Stomach smooth muscle (tissue), 2 donors: ENCODE measurements around the gene GULP1.

ENCODE experiments used
- H3K27ac ChIP-seq: one replicate; pipeline ENCODE4 v1.7.0; 2013; ENCODE audit warnings: mild to moderate bottlenecking, low read length, inconsistent platforms
- H3K27me3 ChIP-seq, 2 donors: one replicate each; pipeline ENCODE4 v1.7.0; 2013; ENCODE audit warnings: low read length in 2 of 2; ENCODE audit not compliant: insufficient read depth in 2 of 2, control insufficient read depth in 1 of 2
- H3K36me3 ChIP-seq, 2 donors: one replicate each; pipeline ENCODE4 v1.7.0; 2013; ENCODE audit warnings: low read length in 2 of 2; ENCODE audit not compliant: control insufficient read depth in 2 of 2, insufficient read depth in 2 of 2
- H3K4me1 ChIP-seq: one replicate; pipeline ENCODE4 v1.7.0; 2013; ENCODE audit warnings: low read length; ENCODE audit not compliant: control insufficient read depth, insufficient read depth
- H3K4me3 ChIP-seq, 2 donors: one replicate each; pipeline ENCODE4 v1.7.0; 2013; ENCODE audit warnings: low read length in 2 of 2
- H3K9ac ChIP-seq, 2 donors: one replicate each; pipeline ENCODE4 v1.7.0; 2013; ENCODE audit warnings: low read length in 2 of 2, mild to moderate bottlenecking in 1 of 2
- H3K9me3 ChIP-seq, 2 donors: one replicate each; pipeline ENCODE4 v1.7.0; 2013; ENCODE audit warnings: low read length in 2 of 2; ENCODE audit not compliant: control insufficient read depth in 2 of 2
- donor health status: healthy.
- donor health status: Pancreatic carcinoma.

The GULP1 gene

GRCh38 chr2:188610827-188611226 is 319.2 kb downstream of the GULP1 start:
- Histone ChIP-seq H3K36me3 (no peaks in the 10 kb centered on the region), H3K27ac (no peak overlapping the region), H3K4me1 (peaks cover 3% of the 10 kb centered on the region), H3K9me3 (no peaks in the 10 kb centered on the region), H3K9ac (no peak overlapping the region), H3K27me3 (no peaks in the 10 kb centered on the region), H3K4me3 (no peak overlapping the region)

DNA sequence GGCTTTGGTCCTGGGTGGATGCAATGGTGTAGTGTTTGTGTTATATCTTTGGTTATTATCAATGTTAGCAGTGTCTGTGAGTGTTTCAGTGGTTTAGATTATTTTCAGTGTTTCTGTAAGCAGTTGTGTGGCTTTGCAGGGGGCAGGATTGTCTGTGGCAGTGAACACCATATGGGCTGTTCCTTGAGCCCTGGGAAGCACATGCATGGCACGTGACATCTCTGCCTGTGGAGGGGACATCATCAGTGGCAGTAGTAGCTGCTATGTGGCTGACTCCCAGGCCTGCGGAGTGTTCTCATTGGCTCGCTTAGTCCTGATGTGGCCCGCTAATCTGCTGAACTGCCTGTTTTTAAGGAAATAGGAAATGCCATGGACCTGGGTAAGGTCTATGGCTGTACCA is 327.5 kb downstream of the GULP1 start:
- H3K4me1 ChIP-seq: no peaks in the 10 kb centered on the region
- no peaks in the 10 kb centered on the region for H3K27me3 ChIP-seq
- H3K27ac ChIP-seq: no peak overlapping the region
- no peak overlapping the region for H3K9ac ChIP-seq
- no peak overlapping the region for H3K4me3 ChIP-seq
- no peaks in the 10 kb centered on the region for H3K36me3 ChIP-seq
- H3K9me3 ChIP-seq: no peaks in the 10 kb centered on the region

DNA sequence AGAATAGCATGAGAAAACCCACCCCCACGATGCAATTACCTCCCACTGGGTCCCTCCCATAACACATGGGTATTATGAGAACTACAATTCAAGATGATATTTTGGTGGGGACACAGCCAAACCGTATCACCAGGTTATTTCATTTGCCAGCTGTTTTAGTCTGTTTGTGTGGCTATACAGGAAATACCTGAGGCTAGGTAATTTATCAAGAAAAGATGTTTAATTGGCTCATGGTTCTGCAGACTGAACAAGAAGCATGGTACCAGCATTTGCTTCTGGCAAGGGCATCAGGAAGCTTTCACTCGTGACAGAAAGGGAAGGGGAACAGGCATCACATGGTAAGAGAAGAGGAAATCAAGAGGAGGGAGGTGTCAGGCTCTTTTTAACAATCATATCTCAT is 329.2 kb downstream of the GULP1 start:
- Histone ChIP-seq H3K9ac (no peak overlapping the region), H3K27me3 (no peaks in the 10 kb centered on the region), H3K27ac (no peak overlapping the region), H3K4me3 (no peak overlapping the region), H3K4me1 (no peaks in the 10 kb centered on the region), H3K36me3 (no peaks in the 10 kb centered on the region), H3K9me3 (no peaks in the 10 kb centered on the region)

DNA sequence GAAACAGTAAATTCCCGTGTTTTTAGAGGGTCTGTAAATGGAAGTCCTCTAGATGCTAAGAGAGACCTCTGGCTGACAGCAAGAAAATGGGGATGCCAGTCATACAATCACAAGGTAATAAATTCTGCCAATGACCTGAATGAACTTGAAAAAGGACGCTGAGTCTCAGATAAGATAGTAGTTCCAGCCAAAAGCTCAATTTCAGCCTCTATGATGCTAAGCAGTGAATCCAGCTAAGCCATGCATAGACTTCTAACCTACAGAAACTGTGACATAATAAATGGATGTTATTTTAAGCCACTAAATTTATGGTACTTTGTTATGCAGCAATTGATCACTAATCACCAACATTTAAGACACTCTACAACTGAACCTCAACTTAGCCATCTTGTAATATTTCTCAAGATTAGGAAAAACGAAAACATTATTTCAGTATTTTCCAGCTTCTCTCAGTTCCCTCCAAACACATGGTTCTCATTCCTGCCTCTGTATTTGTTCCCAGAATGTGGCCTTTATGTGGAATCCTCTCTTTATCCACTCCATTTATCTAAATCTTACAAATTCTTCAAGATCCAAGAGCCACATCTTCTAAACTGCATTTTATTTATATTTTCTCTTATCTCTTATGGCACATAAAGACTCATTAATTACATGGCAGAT is 331.1 kb downstream of the GULP1 start:
- Histone ChIP-seq H3K4me3 (no peak overlapping the region), H3K9ac (no peak overlapping the region), H3K27me3 (no peaks in the 10 kb centered on the region), H3K9me3 (no peaks in the 10 kb centered on the region), H3K36me3 (no peaks in the 10 kb centered on the region), H3K4me1 (no peaks in the 10 kb centered on the region), H3K27ac (no peak overlapping the region)

- H3K4me1 ChIP-seq: no peaks in the 10 kb centered on the region
- H3K4me3 ChIP-seq: no peak overlapping the region
- H3K27me3 ChIP-seq: no peaks in the 10 kb centered on the region
- H3K36me3 ChIP-seq: no peaks in the 10 kb centered on the region
- H3K9ac ChIP-seq: no peak overlapping the region
- no peaks in the 10 kb centered on the region for H3K9me3 ChIP-seq
- no peak overlapping the region for H3K27ac ChIP-seq
Observed at GRCh38 chr2:188623995-188624643, 332.4 kb downstream of the GULP1 start.

- H3K9ac ChIP-seq: no peak overlapping the region
- H3K4me3 ChIP-seq: no peak overlapping the region
- no peaks in the 10 kb centered on the region for H3K36me3 ChIP-seq
- no peaks in the 10 kb centered on the region for H3K27me3 ChIP-seq
- no peaks in the 10 kb centered on the region for H3K9me3 ChIP-seq
- no peak overlapping the region for H3K27ac ChIP-seq
- peaks cover 15% of the 10 kb centered on the region for H3K4me1 ChIP-seq
Observed at GRCh38 chr2:188627471-188627870, 335.8 kb downstream of the GULP1 start.

- Histone ChIP-seq H3K27ac (peak overlapping the region; percentile 26), H3K36me3 (no peaks in the 10 kb centered on the region), H3K4me1 (peaks cover 15% of the 10 kb centered on the region), H3K4me3 (no peak overlapping the region), H3K9ac (no peak overlapping the region), H3K27me3 (no peaks in the 10 kb centered on the region), H3K9me3 (no peaks in the 10 kb centered on the region)
Observed at GRCh38 chr2:188628989-188629752, 337.5 kb downstream of the GULP1 start.

DNA sequence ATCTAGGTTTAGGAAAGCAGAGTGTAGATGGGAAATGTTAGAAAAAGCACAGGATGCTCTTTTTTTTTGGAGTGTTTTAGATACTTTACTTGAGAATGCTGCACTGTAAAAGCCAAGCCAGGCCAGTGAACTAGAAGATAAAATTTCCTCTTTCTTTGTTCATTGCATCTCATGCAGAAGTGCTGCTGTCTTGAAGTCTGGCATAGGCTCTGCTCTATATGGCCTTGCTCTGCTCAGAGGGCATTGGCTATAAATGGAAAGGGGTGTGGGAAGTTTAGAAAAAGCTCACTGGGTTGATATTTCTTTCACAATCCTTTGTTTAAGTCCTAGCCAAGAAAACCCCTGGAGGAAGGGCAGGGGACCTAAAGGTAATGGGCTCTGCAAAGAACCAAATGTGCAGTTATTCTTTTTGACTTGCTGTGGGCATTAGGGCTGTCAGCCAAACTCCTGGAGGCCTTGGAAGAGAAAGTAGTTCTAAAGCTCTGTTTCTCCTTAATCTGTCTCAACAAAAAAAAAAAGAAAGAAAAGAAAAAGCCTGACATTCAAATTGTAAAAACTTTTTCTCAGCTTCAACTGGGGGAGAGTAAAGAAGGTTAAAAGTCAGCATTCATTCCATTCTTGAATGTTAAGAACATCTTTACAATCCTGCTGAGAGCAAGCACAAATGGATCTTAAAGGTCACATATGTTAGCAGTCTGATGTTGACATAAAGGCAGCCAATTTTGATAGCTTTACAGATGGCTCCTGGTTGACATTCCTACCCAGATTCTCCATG is 338.3 kb downstream of the GULP1 start:
- Histone ChIP-seq H3K4me1 (peaks cover 15% of the 10 kb centered on the region), H3K9ac (no peak overlapping the region), H3K27ac (peak overlapping the region; percentile 26), H3K4me3 (no peak overlapping the region), H3K9me3 (no peaks in the 10 kb centered on the region), H3K27me3 (no peaks in the 10 kb centered on the region), H3K36me3 (no peaks in the 10 kb centered on the region)

GRCh38 chr2:188631037-188631809 is 339.5 kb downstream of the GULP1 start:
- H3K36me3 ChIP-seq: no peaks in the 10 kb centered on the region
- no peaks in the 10 kb centered on the region for H3K27me3 ChIP-seq
- peaks cover 15% of the 10 kb centered on the region for H3K4me1 ChIP-seq
- no peak overlapping the region for H3K4me3 ChIP-seq
- no peaks in the 10 kb centered on the region for H3K9me3 ChIP-seq
- H3K9ac ChIP-seq: no peak overlapping the region
- H3K27ac ChIP-seq: peak overlapping the region; percentile 26

DNA sequence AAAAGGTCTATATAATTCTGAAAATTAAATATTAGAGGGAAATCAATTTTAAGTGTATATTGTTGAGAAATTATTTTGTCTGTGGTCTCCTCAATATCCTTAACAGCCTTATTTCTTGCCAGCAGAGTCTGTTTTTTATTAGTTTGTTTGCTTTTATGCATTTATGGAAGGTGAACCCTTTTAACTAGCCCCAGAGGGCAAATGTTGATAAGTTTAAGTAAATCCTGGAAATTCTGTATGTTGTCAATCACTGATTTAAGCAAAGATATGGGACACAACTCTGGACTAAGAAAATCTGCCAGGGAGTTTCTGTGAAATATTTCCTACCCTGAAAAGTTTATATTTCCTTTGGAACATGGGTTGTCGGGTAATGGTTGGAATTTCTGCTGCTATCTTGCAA is 343.0 kb downstream of the GULP1 start:
- Histone ChIP-seq H3K36me3 (no peaks in the 10 kb centered on the region), H3K27ac (no peak overlapping the region), H3K4me3 (no peak overlapping the region), H3K27me3 (no peaks in the 10 kb centered on the region), H3K9ac (no peak overlapping the region), H3K4me1 (peaks cover 13% of the 10 kb centered on the region), H3K9me3 (no peaks in the 10 kb centered on the region)
